Stimulated activated CD8-positive, alpha-beta memory T cell treated with anti-CD3 and anti-CD28 coated beads, Interleukin-4, amount 100 ng/mL, for 4 hours (primary cell): ENCODE data around the gene CENATAC.
"Not testable (repeated sequence)": the region's sequence is repeated elsewhere in the genome, so short reads cannot be mapped to it uniquely, and the experiment has no call there.

ENCODE experiments used
- DNase-seq, 2 donors: peaks; one replicate each; pipeline ENCODE4 v3.0.0-alpha.2; 2020; ENCODE audit warnings: low read depth in 2 of 2, low spot score in 1 of 2

Gene CENATAC

GRCh38 chr11:119052163-119052814 is 54.4 kb downstream of the CENATAC start:
- DNase-seq, result no peak

GRCh38 chr11:119054418-119054817 is 56.5 kb downstream of the CENATAC start:
- no peak for DNase-seq

GRCh38 chr11:119055901-119056300 is 58.0 kb downstream of the CENATAC start:
- no peak for DNase-seq

GRCh38 chr11:119056421-119056999 is 58.6 kb downstream of the CENATAC start:
- DNase-seq, result peak in 1 of 2 donors; percentile 6

- peak; percentile 91 to 98 for DNase-seq
Observed at GRCh38 chr11:119057000-119057769, 59.2 kb downstream of the CENATAC start, which contains the start of gene HYOU1. TSS of gene HYOU1 (minus strand) at chr11:119057205. CDS start at chr11:119056160, 1,045 bp downstream.

GRCh38 chr11:119059128-119059527 is 61.2 kb downstream of the CENATAC start:
- DNase-seq, result not testable (repeated sequence)

- no peak for DNase-seq
Observed at GRCh38 chr11:119061256-119061655, 63.3 kb downstream of the CENATAC start.

GRCh38 chr11:119062779-119063178 is 64.8 kb downstream of the CENATAC start:
- no peak for DNase-seq

GRCh38 chr11:119065369-119065768 is 67.4 kb downstream of the CENATAC start:
- DNase-seq, result no peak
